NCI-H82 (cell line): ENCODE results near the gene SPSB4.
"Not testable (repeated sequence)": the region's sequence is repeated elsewhere in the genome, so short reads cannot be mapped to it uniquely, and the experiment has no call there.

Experiments
- DNase-seq: peaks from one replicate; lab custom pipeline; 2025; lab: John Stamatoyannopoulos, UW

Gene SPSB4

DNA sequence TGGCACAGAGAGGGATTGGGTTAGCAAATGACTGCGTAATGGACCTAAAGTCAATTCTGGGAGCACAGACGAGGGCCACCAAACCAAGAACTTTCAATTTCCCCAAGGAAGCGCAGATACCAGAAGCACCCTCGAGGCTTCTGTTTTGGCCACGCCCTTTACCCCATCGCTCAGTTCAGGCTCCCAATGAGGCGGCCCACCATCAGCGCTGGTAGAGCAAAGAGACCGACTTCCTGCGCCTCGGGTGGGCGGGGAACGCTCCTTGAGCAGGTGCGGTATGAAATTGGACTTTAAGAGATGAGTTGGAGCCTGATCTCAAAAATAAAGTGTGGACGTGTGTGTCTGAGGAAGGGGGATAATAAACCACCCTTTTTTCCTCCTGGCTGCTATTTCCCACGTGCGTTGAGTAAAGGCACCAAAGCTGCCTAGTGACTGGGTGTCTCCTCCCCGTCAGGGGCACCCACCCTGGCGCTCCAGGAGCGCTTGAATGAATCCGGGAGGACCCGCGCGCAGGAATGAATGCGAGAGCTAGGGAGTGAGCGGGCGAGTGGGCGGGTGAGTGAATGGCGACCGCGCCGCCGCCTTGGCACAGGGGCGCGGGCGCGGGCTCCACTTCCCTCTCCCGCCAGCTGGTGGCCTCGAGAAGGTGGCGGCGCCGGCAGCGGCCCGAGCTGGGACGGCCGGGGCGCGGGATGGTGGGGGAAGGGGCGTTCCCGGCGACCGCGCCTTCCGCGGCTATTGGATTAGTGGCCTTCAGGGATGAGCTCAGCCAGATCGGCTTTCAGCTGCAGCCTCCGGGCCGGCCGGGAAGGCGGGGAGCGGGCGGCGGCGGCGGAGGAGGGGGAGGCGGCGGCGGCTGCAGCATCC lies at the start of gene SPSB4:
Gene SPSB4 (plus strand): TSS at position 772 of the 867 bp plus-strand sequence. CDS start 14,758 bp downstream, outside the sequence.
- peak; percentile 96 for DNase-seq

DNA sequence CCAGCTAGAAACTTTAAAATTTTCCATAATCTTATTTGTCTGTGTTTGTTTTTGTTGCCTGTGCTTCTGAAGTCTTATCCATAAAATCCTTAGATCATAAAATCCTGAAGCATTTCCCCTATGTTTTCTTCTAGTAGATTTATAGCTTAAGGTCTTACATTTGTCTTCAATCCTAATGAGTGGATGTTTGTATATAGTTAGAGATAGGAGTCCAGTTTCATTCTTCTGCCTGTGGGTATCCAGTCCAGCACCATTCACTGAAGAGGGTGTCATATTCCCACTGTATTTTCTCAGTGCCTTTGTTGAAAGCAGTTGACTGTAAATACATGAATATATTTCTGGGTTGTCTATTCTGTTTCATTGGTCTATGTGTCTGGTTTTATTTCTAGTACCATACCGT lies 44.8 kb upstream of the SPSB4 start:
- DNase-seq = no peak

DNA sequence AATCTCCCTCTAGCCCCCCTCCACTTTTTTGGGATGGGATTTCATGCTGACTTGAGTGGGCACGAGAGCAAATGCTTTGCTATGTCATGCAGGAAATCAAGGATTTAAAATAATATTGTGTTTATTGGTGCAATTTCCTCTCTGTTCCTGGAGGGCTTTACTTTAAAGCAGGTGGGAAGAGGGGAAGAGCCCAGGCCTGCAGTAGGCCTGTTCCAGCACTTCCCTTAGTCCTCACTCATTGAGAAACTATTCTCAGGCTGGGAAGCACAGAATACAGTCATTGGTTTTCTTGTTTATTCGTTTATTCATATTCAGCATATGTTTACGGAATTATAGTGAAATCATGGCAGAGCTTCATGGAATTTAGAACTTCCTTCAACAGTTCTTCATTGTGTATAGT lies 41.7 kb upstream of the SPSB4 start:
- DNase-seq = no peak

DNA sequence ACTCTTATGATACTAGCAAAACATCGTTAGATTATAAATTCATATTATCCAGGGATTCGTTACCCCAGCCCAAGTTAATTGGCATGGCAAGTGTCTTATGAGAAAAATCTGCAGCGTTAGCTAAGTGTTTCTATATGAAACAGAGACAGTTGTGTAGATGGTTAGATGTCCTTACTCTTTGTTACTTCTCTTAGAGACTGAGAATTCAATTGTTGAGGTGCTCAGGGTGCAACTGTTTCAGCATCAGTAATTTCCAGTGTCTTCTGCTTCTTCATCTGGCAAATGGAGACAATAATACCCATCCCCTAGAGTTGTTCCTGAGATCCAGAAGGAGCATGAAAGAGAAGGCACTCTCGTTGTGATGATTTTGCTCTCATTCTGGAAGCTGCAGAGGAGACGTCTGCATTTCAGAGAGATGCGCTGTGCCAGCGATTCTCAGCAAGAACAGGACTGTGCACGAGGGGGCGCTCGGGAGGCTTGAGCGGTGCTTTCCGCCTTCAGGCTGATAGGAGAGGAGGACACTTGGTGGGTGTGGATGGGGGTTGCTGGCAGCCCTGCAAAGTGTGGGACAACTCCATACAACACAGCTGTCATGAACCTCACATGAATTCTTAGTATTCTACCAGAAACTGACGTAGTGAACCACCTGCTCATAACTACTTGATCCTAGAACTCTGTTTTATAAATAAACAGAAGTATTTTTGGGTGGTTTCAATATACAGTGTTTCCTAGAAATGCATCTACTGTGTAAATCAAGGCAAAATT lies 39.7 kb upstream of the SPSB4 start:
- peak; percentile 94 for DNase-seq

DNA sequence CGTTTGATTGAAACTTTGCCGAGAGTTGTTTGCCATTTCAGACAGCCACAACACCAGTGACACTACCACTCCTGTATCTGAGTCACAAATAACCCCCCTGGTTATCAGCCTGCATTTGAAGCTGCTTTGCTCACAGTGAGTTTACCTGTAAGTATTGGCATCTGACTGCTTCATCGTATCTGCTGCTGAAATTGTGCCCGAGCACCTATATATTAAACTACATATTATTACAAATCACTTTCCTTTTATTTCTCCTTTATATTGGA lies 39.2 kb upstream of the SPSB4 start:
- DNase-seq = no peak

- DNase-seq = no peak
These were observed 38.6 kb upstream of the SPSB4 start for GRCh38 chr3:141012571-141012970.

DNA sequence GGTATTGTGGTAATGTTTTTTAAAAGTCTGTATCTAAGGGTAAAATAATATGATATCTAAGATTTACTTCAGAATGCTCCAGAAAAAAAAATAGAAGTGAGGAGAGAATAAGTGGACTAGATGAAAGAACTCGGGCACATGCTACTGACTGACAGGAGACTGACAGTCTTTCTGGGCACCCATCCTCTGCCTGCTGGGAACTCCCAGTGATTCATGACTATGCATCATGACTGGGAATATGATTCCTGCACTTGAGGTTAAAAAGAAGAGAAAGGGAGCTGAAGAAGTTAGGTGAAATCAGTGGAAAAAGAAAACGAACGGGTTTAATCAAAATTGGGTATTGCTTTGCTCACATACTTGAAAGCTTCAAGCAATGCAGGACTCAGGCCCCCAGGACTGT lies 35.7 kb upstream of the SPSB4 start:
- no peak for DNase-seq

- DNase-seq = not testable (repeated sequence)
These were observed 33.5 kb upstream of the SPSB4 start for GRCh38 chr3:141017366-141018322.

DNA sequence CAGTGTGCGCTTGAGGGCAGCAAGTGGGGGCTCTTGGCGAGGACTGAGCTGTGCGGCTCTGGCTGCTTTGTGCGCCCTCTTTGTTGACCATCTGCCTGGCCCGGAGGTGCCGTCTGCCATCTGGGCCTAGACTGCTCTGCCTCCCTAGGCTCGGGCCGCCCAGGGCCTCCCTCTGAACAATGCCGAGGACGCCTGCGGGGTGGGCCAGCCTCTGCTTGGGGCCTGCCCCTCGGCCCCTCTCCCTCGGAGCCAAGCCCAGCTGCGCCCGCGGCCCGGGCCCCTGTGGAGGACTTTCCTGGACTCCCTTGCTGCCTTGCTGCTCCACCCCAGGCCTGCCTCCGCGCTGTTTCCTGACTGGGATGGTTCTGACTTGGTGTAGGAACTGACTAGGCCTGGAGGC lies 31.9 kb upstream of the SPSB4 start:
- no peak for DNase-seq

GRCh38 chr3:141020143-141020830 lies 30.9 kb upstream of the SPSB4 start:
- DNase-seq = no peak

GRCh38 chr3:141021261-141021660 lies 29.9 kb upstream of the SPSB4 start:
- no peak for DNase-seq

DNA sequence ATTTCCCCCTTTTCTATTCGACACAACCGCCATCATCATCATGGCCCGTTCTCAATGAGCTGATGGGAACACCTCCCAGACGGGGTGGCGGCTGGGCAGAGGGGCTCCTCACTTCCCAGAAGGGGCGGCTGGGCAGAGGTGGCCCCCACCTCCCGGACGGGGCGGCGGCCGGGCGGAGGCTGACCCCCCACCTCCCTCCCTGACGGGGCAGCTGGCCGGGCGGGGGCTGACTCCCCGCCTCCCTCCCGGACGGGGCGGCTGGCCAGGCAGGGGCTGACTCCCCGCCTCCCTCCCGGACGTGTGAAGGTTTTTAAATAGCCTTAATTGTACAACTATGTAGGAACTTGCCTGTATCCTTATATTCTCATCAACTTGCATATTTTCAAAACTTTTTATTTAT lies 20.9 kb upstream of the SPSB4 start:
- DNase-seq = no peak

DNA sequence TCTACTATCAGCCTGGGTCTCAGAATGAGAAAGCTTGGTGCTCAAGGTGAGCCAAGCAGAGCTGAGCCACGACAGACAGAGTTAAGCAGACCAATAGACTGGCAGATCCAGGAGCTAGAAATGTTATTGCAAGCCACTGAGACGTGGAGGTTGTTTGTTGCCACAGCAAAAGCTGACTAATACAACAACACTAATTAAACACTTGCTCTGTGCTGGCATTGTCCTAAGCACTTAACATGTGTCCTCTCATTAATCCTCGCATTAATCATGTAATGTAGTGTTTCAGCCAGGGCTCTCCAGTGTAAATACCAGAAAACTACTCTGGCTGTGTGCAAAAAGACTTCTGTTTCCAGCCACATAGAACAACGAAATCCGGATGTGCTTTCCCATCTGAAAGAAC lies 11.6 kb upstream of the SPSB4 start:
- peak; percentile 93 for DNase-seq

DNA sequence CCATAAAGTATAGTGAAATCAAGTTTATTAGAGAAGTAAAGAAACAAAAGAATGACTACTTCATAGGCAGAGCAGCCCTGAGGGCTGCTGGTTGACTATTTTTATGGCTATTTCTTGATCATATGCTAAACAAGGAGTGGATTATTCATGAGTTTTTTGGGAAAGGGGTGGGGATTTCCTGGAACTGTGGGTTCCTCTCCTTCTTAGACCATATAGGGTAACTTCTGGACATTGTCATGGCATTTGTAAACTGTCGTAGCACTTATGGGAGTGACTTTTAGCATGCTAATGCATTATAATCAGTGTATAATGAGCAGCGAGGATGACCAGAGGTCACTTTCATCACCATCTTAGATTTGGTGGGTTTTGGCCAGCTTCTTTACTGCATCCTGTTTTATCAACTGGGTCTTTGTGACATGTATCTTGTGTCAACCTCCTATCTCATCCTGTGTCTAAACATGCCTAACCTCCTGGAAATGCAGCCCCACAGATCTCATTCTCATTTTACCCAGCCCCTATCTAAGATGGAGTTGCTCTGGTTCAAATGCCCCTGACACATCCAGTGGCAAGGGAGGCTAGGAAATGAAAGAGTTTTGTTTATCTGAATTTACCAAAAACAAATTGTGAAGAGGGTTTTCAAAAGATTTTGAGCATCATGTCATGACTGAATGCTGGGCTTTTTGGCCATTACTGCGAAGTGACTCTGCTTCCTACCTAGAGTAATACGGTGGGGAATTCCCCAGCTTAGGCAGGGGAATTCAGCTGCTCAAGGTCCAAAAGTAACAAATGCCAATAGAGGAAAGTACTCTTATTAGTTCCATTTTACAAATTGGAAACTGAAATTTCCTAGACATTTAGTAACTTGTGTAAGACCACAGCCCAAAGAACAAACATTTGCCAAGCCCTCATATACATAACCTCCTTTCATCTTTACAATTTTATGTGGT lies 6.2 kb upstream of the SPSB4 start:
- no peak for DNase-seq

DNA sequence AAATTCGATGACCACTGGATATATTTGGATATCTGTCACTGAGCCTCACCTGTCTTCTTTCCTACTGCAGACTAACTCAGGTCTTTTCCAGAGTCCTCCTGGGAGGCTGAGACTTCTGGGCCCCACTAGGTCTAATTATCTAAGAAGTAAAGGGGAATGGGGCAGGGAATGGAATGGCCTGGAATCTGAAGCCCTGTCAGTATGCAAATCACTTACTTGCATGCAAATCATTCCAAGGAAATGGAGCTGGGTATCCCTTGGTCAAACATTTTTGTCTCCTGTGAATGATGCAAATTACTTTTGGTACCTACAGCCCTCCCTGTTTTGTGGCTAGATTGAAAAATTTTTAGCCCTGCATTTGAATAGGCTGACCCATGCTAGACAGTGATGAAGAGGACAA lies 5.3 kb upstream of the SPSB4 start:
- no peak for DNase-seq

- no peak for DNase-seq
These were observed 4.0 kb upstream of the SPSB4 start for GRCh38 chr3:141047168-141047567.

- DNase-seq = peak; percentile 66
These were observed 1.5 kb upstream of the SPSB4 start for GRCh38 chr3:141049681-141050080.

DNA sequence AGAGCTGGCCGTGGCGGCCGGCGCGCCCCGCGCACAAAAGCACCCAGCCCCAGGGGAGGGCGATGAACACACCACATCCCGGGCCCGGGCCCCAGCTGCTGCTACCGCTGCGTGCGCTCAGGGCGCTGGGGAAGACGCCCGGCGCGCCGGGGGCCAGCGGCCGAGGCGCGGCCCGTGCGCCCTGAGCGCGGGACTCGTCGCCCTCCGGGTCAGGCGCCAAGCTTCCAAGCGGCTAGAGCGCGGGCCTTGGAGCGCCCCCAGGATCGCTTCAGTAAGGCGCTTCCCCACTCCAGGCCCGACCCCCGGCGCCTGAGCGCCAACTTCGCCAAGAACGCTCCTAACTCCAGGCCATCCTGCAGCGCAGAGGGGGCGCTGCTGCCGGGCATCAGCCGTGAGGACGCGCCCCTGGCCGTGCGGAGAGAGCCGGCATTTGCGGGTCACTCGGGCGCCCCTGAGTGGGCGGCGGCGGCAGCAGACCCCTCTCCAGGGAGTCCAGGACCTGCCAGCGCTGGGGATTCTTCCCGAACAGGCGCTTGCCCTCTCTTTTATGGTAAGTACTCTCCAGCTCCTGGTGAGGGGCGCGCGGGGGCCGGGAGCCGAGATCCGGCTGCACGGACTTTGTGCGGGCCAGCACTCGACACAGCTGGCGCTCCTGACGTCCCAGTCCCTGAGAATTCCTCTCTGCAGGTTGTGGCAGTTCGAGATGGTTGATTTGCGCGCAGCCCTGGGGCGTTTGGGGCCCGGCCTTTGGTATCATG lies 475 bp downstream of the SPSB4 start:
- peak; percentile 79 for DNase-seq

DNA sequence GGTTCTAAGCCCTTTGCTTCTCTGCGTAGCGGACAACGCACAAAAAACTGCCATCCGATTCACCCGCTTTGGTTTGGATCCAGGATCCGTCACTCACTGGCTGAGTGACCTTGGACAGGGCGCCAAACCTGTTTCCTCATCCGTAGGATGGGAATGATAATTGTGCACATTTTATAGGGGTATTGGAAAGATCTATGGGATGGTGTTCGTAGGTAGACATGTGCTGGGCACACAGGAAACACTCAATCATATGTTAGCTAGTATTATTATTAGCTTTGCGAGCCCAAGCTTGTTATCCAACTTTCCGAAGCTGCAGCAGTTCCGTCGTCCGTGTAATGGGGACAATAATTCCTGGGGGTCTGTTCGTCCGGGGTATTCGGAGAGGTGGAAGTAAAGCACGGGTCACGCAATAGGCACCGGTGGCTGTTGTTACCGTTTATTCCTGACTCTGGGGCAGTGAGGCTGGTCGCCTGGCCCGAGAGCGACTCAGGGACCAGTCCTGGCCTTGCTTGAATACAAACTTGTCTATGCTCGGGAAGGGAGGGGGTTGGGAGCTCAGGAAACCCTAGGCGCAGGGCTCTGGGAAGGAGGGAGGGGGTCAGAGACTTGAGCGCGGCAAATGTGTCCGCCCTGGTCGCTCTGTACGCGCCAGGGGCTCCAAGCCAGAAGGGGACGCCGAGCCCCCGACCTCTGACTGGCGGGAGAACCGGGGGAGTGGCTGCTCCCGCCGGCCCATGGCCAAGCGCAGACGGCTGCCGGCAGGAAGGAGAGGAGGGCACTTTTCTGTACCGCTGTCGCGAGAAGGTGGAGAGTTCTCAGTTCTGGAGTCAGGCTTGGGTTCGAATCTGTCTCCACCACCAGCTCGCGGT lies 1.3 kb downstream of the SPSB4 start:
- peak; percentile 82 for DNase-seq
